HepG2 (cell line): ENCODE measurements around the gene SNURF. TPM values are rescaled to one million over a fixed set of nuclear protein-coding genes. Genes with fewer than 3 reads are reported as not detected.

Experiments
- AGO2 ChIP-seq: fragments of 200-400 bp; formaldehyde crosslinking; optimal IDR thresholded peaks from 2 replicates; pipeline ENCODE3; 2017; ENCODE audit warnings: mild to moderate bottlenecking, low read depth, low read length, moderate library complexity
- CREB1 ChIP-seq, 2 experiments: fragments of 450-650 bp in 1 of 2; IDR thresholded peaks; 2 replicates each; pipeline ENCODE4 v1.6.1; 2016 to 2017; ENCODE audit warnings: control low read depth in 1 of 2, mild to moderate bottlenecking in 1 of 2, missing compliant biosample characterization in 1 of 2, missing genetic modification characterization in 1 of 2
- ETV5 ChIP-seq: IDR thresholded peaks from 2 replicates; pipeline ENCODE4 v1.6.1; 2018; ENCODE audit warnings: missing biosample characterization, missing genetic modification reagents, inconsistent platforms, borderline replicate concordance
- FOXA1 ChIP-seq, 2 experiments: fragments of 450-650 bp in 1 of 2; sonication (generic) in 1 of 2; formaldehyde crosslinking in 1 of 2; IDR thresholded peaks; 2 replicates each; pipeline versions ENCODE4 v1.4.0 to v1.6.1; 2016 to 2020; ENCODE audit warnings: missing genetic modification reagents in 1 of 2
- GABPA ChIP-seq, 2 experiments: IDR thresholded peaks; 2 replicates each; pipeline ENCODE4 v1.6.1; 2011 to 2016; ENCODE audit warnings: low read depth in 2 of 2, low read length in 1 of 2, missing biosample characterization in 1 of 2, missing genetic modification characterization in 1 of 2
- KMT2A ChIP-seq: sonication (generic); formaldehyde crosslinking; IDR thresholded peaks from 2 replicates; pipeline ENCODE4 v1.4.0; 2020; ENCODE audit warnings: missing genetic modification reagents
- MAZ ChIP-seq, 2 experiments: sonication (generic) in 1 of 2; formaldehyde crosslinking in 1 of 2; IDR thresholded peaks; 2 replicates each; pipeline versions ENCODE4 v1.5.0 to v1.6.1; 2012 to 2020; ENCODE audit warnings: low read depth in 2 of 2, mild to moderate bottlenecking in 2 of 2, borderline replicate concordance in 1 of 2, improper control_type of control experiment in 1 of 2, low read length in 1 of 2, missing genetic modification reagents in 1 of 2, moderate library complexity in 1 of 2
- NCOA2 ChIP-seq: sonication (generic); formaldehyde crosslinking; IDR thresholded peaks from 2 replicates; pipeline ENCODE4 v1.8.0; 2022; ENCODE audit warnings: inconsistent platforms
- NCOA5 ChIP-seq: sonication (generic); formaldehyde crosslinking; IDR thresholded peaks from 2 replicates; pipeline ENCODE4 v1.4.0; 2020; ENCODE audit warnings: missing genetic modification reagents
- PHF8 ChIP-seq: sonication (generic); formaldehyde crosslinking; IDR thresholded peaks from 2 replicates; pipeline ENCODE4 v1.5.0; 2020; ENCODE audit warnings: missing genetic modification reagents
- POLR2A ChIP-seq, 2 experiments: IDR thresholded peaks; 2 replicates each; pipeline ENCODE4 v1.6.1; 2011; ENCODE audit warnings: low read depth in 2 of 2, low read length in 2 of 2, mild to moderate bottlenecking in 1 of 2, moderate library complexity in 1 of 2; ENCODE audit not compliant: insufficient read depth in 1 of 2
- REXO4 ChIP-seq: sonication (generic); formaldehyde crosslinking; IDR thresholded peaks from 2 replicates; pipeline ENCODE4 v1.8.0; 2022; ENCODE audit warnings: missing genetic modification reagents, mild to moderate bottlenecking, borderline replicate concordance
- THAP11 ChIP-seq: IDR thresholded peaks from 2 replicates; pipeline ENCODE4 v1.6.1; 2016; ENCODE audit warnings: missing biosample characterization, missing genetic modification reagents
- ZMYM4 ChIP-seq: sonication (generic); formaldehyde crosslinking; IDR thresholded peaks from 2 replicates; pipeline ENCODE4 v1.8.1; 2023; ENCODE audit warnings: mild to moderate bottlenecking, missing genetic modification reagents
- ZNF607 ChIP-seq: sonication (generic); formaldehyde crosslinking; IDR thresholded peaks from 2 replicates; pipeline ENCODE4 v1.5.1; 2020; ENCODE audit warnings: missing genetic modification reagents, mild to moderate bottlenecking, borderline replicate concordance
- ZNF670 ChIP-seq: sonication (generic); formaldehyde crosslinking; IDR thresholded peaks from 2 replicates; pipeline ENCODE4 v1.8.0; 2022; ENCODE audit warnings: mild to moderate bottlenecking, missing genetic modification reagents, borderline replicate concordance
- ZNF777 ChIP-seq: sonication (generic); formaldehyde crosslinking; IDR thresholded peaks from 2 replicates; pipeline ENCODE4 v1.4.0; 2020; ENCODE audit warnings: missing genetic modification reagents
- polyA plus RNA-seq, 8 experiments: library from polyadenylated mRNA; depleted of rRNA in 3 of 8; stranded (reverse) in 7 of 8; unstranded in 1 of 8; fragments of >200 nt; fragmentation: Illumina TruSeq in 4 of 8; extraction: Trizol in 4 of 8; gene quantifications; 2 replicates each; pipeline versions ENCODE4 v1.2.1 to v1.2.3, GENCODE V29; 2011 to 2016; ENCODE audit warnings: low read depth in 4 of 8, missing spikeins in 1 of 8, mixed read lengths in 1 of 8; ENCODE audit not compliant: insufficient read depth in 1 of 8
- total RNA-seq, 5 experiments: library from RNA; depleted of rRNA; stranded (reverse); fragments of >200 nt; fragmentation: Illumina TruSeq; extraction: Trizol; gene quantifications; 2 replicates each; pipeline ENCODE4 v1.2.3, GENCODE V29; 2016; ENCODE audit warnings: low read depth in 1 of 5
- TF ChIP-seq, protein P1 (sequence below): sonication (generic); formaldehyde crosslinking; IDR thresholded peaks from 2 replicates; pipeline ENCODE4 v1.4.0; 2020; ENCODE audit warnings: missing genetic modification reagents
- TF ChIP-seq, protein P2 (sequence below): sonication (generic); formaldehyde crosslinking; IDR thresholded peaks from 2 replicates; pipeline ENCODE4 v1.4.0; 2020; ENCODE audit warnings: missing genetic modification reagents
- TF ChIP-seq, protein P3 (sequence below): sonication (generic); formaldehyde crosslinking; conservative IDR thresholded peaks from 2 replicates; pipeline ENCODE4 v1.8.0; 2022; ENCODE audit warnings: low read depth, missing genetic modification reagents
- TF ChIP-seq, protein P4 (sequence below): sonication (generic); formaldehyde crosslinking; IDR thresholded peaks from 2 replicates; pipeline ENCODE4 v1.5.0; 2020; ENCODE audit warnings: missing genetic modification reagents, mild to moderate bottlenecking, borderline replicate concordance
- TF ChIP-seq, protein P5 (sequence below): IDR thresholded peaks from 2 replicates; pipeline ENCODE4 v1.6.1; 2018; ENCODE audit warnings: missing genetic modification reagents, mild to moderate bottlenecking, missing compliant biosample characterization

Gene SNURF
- total and polyA plus RNA-seq, 2 of the 13 experiments (the other 11 are each of a cell fraction or from before 2014, with no cell fraction given): 2.1 to 7.6 TPM

DNA sequence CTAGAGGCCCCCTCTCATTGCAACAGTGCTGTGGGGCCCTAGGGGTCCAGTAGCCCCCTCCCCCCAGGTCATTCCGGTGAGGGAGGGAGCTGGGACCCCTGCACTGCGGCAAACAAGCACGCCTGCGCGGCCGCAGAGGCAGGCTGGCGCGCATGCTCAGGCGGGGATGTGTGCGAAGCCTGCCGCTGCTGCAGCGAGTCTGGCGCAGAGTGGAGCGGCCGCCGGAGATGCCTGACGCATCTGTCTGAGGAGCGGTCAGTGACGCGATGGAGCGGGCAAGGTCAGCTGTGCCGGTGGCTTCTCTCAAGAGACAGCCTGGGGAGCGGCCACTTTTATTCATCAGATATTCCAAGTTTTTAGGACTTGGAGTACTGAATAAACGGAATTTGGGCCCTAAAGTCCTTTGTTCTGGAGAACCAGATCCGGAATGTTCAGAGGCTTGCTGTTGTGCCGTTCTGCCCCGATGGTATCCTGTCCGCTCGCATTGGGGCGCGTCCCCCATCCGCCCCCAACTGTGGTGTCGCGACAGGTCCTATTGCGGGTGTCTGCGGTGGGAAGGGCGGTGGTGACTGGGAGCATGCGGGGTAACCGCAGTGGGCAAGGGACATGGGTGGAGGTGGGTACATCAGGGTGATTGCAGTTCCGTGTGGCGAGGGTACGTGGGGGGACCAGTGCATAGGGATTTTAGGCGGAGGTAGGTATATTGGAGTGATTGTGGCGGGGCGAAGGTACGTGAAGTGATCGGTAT, at the start of gene SNURF, which contains the start of gene SNRPN (continued):
- TF ChIP-seq ZNF670 (CRISPR knock-in tag): 0 out of 2 replicates have a peak, but pooled peaks have one; percentile 33
- peak; percentile 62; the same call in 1 of the 2 replicates for TF ChIP-seq KMT2A (CRISPR knock-in tag)
- TF ChIP-seq AGO2: peak; percentile 21
- no peak for TF ChIP-seq MAZ (IDR thresholded peaks at IDR 0.05; ENCODE audit: borderline replicate concordance, low read depth, low read length)
- TF ChIP-seq MAZ (CRISPR knock-in tag; IDR thresholded peaks at IDR 0.05; ENCODE audit: low read depth): 0 out of 2 replicates have a peak, but pooled peaks have one; percentile 26
- peak; percentile 85 to 98 for TF ChIP-seq POLR2A (IDR thresholded peaks at IDR 0.05; ENCODE audit: insufficient read depth in 1 of 2, low read depth in 2 of 2, low read length in 2 of 2)
- TF ChIP-seq FOXA1 (IDR thresholded peaks at IDR 0.05): no peak
- no peak for TF ChIP-seq FOXA1 (CRISPR knock-in tag; IDR thresholded peaks at IDR 0.05)
- TF ChIP-seq CREB1 (IDR thresholded peaks at IDR 0.05): no peak
- no peak for TF ChIP-seq CREB1 (CRISPR knock-in tag; IDR thresholded peaks at IDR 0.05)
- peak; percentile 29; the same call in 1 of the 2 replicates for TF ChIP-seq NCOA2 (CRISPR knock-in tag)
- TF ChIP-seq GABPA (IDR thresholded peaks at IDR 0.05; ENCODE audit: low read depth, low read length): no peak
- no peak for TF ChIP-seq GABPA (CRISPR knock-in tag; IDR thresholded peaks at IDR 0.05; ENCODE audit: low read depth)
- TF ChIP-seq ZNF777 (CRISPR knock-in tag): no peak
- TF ChIP-seq, protein P1, sequence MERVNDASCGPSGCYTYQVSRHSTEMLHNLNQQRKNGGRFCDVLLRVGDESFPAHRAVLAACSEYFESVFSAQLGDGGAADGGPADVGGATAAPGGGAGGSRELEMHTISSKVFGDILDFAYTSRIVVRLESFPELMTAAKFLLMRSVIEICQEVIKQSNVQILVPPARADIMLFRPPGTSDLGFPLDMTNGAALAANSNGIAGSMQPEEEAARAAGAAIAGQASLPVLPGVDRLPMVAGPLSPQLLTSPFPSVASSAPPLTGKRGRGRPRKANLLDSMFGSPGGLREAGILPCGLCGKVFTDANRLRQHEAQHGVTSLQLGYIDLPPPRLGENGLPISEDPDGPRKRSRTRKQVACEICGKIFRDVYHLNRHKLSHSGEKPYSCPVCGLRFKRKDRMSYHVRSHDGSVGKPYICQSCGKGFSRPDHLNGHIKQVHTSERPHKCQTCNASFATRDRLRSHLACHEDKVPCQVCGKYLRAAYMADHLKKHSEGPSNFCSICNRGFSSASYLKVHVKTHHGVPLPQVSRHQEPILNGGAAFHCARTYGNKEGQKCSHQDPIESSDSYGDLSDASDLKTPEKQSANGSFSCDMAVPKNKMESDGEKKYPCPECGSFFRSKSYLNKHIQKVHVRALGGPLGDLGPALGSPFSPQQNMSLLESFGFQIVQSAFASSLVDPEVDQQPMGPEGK (CRISPR knock-in tag): peak; percentile 85
- TF ChIP-seq, protein P2, sequence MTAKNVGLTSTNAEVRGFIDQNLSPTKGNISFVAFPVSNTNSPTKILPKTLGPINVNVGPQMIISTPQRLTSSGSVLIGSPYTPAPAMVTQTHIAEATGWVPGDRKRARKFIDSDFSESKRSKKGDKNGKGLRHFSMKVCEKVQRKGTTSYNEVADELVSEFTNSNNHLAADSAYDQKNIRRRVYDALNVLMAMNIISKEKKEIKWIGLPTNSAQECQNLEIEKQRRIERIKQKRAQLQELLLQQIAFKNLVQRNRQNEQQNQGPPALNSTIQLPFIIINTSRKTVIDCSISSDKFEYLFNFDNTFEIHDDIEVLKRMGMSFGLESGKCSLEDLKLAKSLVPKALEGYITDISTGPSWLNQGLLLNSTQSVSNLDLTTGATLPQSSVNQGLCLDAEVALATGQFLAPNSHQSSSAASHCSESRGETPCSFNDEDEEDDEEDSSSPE (CRISPR knock-in tag): peak; percentile 24; the same call in 1 of the 2 replicates
- TF ChIP-seq ZNF607 (CRISPR knock-in tag): no peak
- TF ChIP-seq, protein P3, sequence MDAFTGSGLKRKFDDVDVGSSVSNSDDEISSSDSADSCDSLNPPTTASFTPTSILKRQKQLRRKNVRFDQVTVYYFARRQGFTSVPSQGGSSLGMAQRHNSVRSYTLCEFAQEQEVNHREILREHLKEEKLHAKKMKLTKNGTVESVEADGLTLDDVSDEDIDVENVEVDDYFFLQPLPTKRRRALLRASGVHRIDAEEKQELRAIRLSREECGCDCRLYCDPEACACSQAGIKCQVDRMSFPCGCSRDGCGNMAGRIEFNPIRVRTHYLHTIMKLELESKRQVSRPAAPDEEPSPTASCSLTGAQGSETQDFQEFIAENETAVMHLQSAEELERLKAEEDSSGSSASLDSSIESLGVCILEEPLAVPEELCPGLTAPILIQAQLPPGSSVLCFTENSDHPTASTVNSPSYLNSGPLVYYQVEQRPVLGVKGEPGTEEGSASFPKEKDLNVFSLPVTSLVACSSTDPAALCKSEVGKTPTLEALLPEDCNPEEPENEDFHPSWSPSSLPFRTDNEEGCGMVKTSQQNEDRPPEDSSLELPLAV (CRISPR knock-in tag): no peak
- TF ChIP-seq, protein P4, sequence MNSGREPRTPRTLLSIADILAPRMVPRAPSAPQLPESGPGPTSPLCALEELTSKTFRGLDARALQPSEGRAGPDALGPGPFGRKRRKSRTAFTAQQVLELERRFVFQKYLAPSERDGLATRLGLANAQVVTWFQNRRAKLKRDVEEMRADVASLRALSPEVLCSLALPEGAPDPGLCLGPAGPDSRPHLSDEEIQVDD (CRISPR knock-in tag): no peak
- TF ChIP-seq NCOA5 (CRISPR knock-in tag): no peak
- TF ChIP-seq PHF8 (CRISPR knock-in tag): peak; percentile 53; the same call in 1 of the 2 replicates
- 0 out of 2 replicates have a peak, but pooled peaks have one; percentile 9 for TF ChIP-seq ETV5 (CRISPR knock-in tag)
- TF ChIP-seq THAP11 (CRISPR knock-in tag): 0 out of 2 replicates have a peak, but pooled peaks have one; percentile 14
- TF ChIP-seq, protein P5, sequence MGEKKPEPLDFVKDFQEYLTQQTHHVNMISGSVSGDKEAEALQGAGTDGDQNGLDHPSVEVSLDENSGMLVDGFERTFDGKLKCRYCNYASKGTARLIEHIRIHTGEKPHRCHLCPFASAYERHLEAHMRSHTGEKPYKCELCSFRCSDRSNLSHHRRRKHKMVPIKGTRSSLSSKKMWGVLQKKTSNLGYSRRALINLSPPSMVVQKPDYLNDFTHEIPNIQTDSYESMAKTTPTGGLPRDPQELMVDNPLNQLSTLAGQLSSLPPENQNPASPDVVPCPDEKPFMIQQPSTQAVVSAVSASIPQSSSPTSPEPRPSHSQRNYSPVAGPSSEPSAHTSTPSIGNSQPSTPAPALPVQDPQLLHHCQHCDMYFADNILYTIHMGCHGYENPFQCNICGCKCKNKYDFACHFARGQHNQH (CRISPR knock-in tag): 0 out of 2 replicates have a peak, but pooled peaks have one; percentile 37
- no peak for TF ChIP-seq REXO4 (CRISPR knock-in tag)
- TF ChIP-seq ZMYM4 (CRISPR knock-in tag): peak; percentile 33; the same call in 1 of the 2 replicates
